NCI-H1048 (cell line): ENCODE results near the gene RAB30.
"Not testable (repeated sequence)": the region's sequence is repeated elsewhere in the genome, so short reads cannot be mapped to it uniquely, and the experiment has no call there.

ENCODE experiments used
- DNase-seq: peaks from one replicate; lab custom pipeline; 2025; lab: John Stamatoyannopoulos, UW

RAB30 gene

GRCh38 chr11:82981852-82982251, 89.8 kb downstream of the RAB30 start:
- DNase-seq = no peak

GRCh38 chr11:82980947-82981346, 90.8 kb downstream of the RAB30 start:
- DNase-seq = no peak

GRCh38 chr11:82980292-82980691, 91.4 kb downstream of the RAB30 start:
- DNase-seq = no peak

DNA sequence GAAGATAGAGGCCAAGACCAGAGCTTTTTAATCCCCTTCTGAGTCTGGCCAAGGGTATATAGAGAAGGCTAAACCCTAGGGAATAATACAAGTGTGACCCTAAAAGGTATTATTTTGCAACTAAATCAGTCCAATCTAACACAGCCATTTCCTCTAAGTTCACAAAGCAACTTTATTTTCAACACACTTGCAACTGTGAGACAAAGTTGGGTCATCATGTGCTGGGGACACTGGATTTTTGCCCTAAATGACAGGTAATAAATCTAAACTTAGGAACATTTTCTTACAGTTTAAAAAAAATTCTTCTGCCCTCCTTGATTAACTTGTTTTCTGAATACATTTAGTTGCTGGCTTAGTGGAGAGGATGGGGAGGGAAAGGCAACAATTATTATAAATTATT, 91.9 kb downstream of the RAB30 start:
- DNase-seq = no peak

DNA sequence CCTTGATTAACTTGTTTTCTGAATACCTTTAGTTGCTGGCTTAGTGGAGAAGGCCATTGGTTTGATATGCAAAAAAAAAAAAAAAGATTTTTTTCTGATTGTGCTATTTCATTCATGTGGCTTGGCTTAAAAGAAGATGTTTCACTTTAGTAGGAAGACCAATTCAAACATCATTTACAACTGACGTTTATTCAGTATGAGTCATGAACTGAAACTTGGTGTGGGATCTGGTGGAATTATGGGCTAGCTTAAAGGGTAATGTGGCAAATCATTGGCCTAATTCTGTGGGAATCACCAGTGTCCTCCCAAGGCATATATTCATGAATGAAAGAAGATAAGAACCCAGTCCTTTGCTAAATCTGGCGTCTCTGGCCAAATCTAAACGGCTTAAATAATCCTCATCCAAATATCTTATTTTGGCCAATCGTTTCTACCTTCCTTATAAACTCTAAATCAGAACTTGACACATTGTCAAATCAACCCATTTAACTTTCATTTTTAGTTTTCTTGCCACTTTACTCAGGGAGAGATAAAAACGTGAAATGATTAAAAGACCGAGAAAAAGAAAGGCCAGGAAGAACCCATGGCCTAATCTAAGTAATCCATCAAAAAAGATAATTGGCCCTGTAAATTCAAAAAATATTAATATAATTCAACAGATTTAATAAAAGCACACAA, 93.1 kb downstream of the RAB30 start:
- no peak for DNase-seq

DNA sequence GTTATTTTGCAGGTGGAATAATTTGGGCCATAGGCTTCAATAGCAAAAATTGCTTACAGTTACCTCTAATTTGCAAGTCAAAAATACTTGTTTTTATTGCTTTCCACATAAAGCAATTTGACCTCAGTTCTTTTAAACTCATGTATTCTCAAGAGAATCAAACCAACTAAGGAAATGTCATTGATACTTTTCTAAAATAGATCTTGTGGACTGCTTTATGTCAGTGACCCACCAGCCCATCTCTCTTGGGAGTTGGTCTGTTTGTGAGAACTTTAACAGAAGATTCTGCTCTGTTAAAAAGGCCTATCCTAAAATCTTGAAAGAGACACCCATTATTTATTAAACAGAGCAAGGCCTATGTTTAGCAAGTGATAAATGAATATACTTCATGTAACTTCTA, 94.9 kb downstream of the RAB30 start:
- no peak for DNase-seq

- no peak for DNase-seq
These were observed 95.8 kb downstream of the RAB30 start for GRCh38 chr11:82975882-82976281.

DNA sequence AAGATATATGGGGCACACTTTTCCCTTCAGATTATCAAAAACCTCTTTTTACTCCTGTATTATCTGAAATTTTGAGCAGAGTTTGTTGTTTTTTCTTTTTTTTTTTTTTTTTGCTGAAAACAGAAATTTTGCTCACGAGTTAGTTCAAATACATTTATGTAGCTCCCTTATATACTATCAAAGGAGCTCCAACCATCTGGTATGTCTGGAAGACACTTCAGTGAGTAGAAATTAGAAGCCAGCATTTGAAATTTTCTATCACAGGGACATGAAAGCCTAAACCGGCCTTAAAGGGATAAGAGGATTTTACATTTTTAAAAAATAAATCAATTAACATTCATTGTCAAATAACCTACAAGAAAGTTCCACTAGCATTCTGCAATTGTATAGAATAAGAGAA, 96.8 kb downstream of the RAB30 start:
- no peak for DNase-seq

- no peak for DNase-seq
These were observed 97.6 kb downstream of the RAB30 start for GRCh38 chr11:82974135-82974534.

DNA sequence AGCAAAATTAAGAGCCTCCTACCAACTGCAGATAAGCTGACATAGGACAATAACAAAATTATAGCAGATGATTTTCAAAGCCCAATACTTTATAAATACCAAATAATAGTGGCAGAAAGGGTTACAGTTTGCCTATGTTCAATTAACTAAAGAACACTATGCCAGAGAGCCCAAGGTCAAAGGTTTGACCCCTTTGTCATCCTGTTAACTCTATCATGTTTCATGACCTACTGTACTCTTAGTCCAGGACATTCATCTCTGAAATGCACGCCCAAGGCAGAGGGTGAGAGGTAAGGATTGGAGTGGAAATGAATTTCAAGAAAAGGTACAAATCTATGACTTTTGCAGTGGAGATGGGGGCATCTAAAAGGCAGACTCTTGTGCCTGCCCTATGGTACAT, 99.6 kb downstream of the RAB30 start:
- no peak for DNase-seq

DNA sequence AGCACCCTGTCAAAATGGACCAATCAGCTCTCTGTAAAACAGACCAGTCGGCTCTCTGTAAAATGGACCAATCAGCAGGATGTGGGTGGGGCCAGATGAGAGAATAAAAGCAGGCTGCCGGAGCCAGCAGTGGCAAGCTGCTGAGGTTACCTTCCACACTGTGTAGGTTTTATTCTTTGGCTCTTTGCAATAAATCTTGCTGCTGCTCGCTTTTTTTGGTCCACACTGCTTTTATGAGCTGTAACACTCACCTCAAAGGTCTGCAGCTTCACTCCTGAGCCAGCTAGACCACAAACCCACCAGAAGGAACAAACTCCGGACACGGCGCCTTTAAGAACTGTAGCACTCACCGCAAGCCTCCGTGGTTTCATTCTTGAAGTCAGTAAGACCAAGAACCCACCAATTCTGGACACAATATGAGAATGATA, 100.2 kb downstream of the RAB30 start:
- not testable (repeated sequence) for DNase-seq

DNA sequence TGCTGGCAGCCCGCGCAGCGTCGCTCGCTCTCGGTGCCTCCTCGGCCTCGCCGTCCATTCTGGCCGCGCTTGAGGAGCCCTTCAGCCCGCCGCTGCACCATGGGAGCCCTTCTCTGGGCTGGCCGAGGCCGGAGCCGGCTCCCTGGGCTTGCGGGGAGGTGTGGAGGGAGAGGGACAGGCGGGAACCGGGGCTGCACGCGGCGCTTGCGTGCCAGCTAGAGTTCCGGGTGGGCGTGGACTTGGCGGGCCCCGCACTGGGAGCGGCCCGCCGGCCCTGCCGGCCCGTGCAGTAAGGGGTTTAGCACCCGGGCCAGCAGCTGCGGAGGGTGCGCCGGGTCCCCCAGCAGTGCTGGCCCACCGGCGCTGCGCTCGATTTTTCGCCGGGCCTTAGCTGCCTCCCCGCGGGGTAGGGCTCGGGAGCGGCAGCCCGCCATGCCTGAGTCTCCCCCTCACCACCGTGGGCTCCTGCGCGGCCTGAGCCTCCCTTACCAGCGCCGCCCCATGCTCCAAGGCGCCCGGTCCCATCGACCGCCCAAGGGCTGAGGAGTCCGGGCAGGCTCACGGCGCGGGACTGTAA, 101.1 kb downstream of the RAB30 start:
- DNase-seq = not testable (repeated sequence)

DNA sequence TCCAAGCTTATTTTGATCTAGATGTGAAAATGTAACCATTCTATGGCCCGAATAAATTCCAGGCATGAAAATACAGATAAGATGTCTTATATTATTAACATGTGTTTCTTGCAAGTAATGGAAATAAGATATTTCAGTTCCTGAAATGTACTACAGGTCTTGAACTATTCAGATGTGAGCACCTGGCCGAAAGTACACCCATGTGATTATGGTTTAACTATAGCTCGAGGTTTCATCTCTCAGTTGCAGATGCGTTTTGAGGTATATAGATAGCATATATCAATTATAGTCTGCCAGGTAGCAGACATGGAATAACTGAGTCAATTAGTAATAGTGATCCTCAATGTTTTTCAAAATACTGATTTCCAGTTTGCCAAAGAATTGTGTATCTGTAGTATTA, 101.9 kb downstream of the RAB30 start:
- DNase-seq = no peak

- DNase-seq = no peak
These were observed 104.3 kb downstream of the RAB30 start for GRCh38 chr11:82967381-82967780.

DNA sequence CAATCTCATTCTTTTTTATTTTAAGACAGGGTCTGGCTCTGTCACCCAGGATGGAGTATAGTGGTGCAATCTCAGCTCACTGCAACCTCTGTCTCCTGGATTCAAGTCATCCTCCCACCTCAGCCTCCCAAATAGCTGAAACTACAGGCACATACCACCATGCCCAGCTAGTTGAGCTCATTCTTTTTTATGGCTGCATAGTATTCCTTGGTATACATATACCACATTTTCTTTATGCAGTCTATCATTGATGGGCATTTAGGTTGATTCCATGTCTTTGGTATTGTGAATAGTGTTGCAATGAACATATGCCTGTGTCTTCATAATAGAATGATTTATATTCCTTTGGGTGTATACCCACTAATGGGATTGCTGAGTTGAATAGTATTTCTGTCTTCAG, 109.7 kb downstream of the RAB30 start:
- DNase-seq = not testable (repeated sequence)

DNA sequence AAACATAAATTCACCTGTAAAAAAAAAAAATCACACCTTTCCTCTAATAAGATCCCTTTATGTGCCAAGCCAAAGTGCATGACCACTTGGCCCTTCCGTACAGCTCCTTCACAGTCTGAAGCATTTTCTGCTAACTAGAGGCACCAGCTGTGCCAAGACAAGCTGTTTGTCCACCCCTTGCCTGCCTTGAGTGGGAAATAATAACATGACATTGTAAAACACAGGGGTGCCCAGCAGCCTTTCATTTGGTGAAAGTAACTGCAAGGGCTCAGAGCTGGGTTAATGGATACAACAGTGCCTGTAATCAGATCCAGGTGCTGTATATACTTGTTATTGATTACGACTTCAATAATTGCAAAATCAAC, 110.9 kb downstream of the RAB30 start:
- DNase-seq = no peak

GRCh38 chr11:82959987-82960778, 111.5 kb downstream of the RAB30 start:
- no peak for DNase-seq

GRCh38 chr11:82955736-82956453, 115.8 kb downstream of the RAB30 start:
- not testable (repeated sequence) for DNase-seq

GRCh38 chr11:82950502-82950901, 121.2 kb downstream of the RAB30 start:
- DNase-seq = not testable (repeated sequence)

GRCh38 chr11:82949352-82949751, 122.3 kb downstream of the RAB30 start:
- no peak for DNase-seq

DNA sequence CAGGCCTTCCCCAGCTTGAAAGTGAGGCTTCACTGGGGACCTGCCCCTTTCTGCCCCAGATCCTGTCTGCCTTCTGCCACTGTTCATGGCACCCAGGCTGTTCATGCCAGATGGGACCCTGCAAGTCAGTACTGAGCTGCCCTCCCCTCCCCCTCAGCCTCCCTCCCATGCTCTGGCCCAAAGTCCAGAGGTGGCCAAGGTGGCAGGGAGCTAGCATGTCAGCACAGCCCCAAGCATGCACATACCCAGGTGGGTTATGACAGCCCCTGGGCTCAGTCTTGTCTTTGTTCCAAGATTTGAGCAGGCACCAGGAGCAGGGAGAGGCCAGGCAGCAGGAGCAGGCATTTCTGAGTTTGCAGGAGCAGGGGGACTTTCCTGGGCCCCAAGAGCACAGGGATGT, 126.0 kb downstream of the RAB30 start:
- no peak for DNase-seq

DNA sequence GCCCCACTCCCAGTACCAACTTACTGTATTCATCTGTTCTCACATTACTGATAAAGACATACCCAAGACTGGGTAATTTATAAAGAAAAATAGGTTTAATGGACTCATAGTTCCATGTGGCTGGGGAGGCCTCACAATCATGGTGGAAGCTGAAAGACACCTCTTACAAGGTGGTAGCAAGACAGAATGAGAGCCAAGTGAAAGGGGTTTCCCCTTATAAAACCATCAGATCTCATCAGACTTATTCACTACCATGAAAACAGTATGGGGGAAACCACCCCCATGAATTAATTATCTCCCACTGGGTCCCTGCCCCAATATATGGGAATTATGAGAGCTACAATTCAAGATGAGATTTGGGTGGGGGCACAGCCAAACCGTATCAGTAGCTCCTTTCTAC, 126.7 kb downstream of the RAB30 start:
- not testable (repeated sequence) for DNase-seq

DNA sequence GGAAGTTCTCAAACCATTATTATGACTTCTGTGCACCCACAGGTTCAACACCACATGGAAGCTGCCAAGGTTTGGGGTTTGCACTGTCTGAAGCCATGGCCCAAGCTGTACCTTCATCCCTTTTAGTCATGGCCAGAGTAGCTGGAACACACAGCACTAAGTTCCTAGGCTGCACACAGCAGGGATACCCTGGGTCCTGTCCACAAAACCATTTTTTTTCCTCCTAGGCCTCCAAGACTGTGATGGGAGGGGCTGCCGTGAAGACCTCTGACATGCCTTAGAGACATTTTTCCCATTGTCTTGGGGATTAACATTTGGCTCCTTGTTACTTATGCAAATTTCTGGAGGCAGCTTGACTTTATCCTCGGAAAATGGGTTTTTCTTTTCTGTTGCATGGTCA, 127.5 kb downstream of the RAB30 start:
- no peak for DNase-seq
